K562 (cell line): ENCODE data around the gene DCXR. TPM values are rescaled to one million over a fixed set of nuclear protein-coding genes. Genes with fewer than 3 reads are reported as not detected.

Source experiments
- ESRRA ChIP-seq: fragments of 450-650 bp; IDR thresholded peaks from 2 replicates; pipeline ENCODE4 v1.6.1; 2014; ENCODE audit warnings: low read depth, mild to moderate bottlenecking, moderate library complexity, borderline replicate concordance
- HNRNPL ChIP-seq: fragments of 200-400 bp; formaldehyde crosslinking; IDR thresholded peaks from 2 replicates; pipeline ENCODE4 v1.6.1; 2017; ENCODE audit warnings: low read depth, mild to moderate bottlenecking, low read length
- JUN ChIP-seq, 2 experiments: sonication (generic) in 1 of 2; formaldehyde crosslinking in 1 of 2; IDR thresholded peaks; 2 replicates each; pipeline versions ENCODE4 v1.6.1 to v1.8.0; 2012 to 2022; ENCODE audit warnings: borderline replicate concordance in 2 of 2, mild to moderate bottlenecking in 2 of 2, improper control_type of control experiment in 1 of 2, low read depth in 1 of 2, low read length in 1 of 2, missing genetic modification reagents in 1 of 2
- PHB2 ChIP-seq: fragments of 450-650 bp; IDR thresholded peaks from 2 replicates; pipeline ENCODE4 v1.6.1; 2017; ENCODE audit warnings: low read depth
- SNRNP70 ChIP-seq: fragments of 200-400 bp; formaldehyde crosslinking; optimal IDR thresholded peaks from 2 replicates; pipeline ENCODE3; 2017; ENCODE audit warnings: low read depth, low read length
- ZBTB40 ChIP-seq, 2 experiments: fragments of 450-650 bp in 1 of 2; sonication (generic) in 1 of 2; formaldehyde crosslinking in 1 of 2; IDR thresholded peaks; 2 replicates each; pipeline versions ENCODE4 v1.7.1 to v1.9.0; 2016 to 2022; ENCODE audit warnings: inconsistent platforms in 1 of 2, mild to moderate bottlenecking in 1 of 2, missing genetic modification reagents in 1 of 2
- ZNF518B ChIP-seq: fragments of 250-450 bp; sonication (Bioruptor Pico); IDR thresholded peaks from 2 replicates; pipeline ENCODE4 v1.5.0; 2021; ENCODE audit warnings: mild to moderate bottlenecking, moderate library complexity
- polyA plus RNA-seq, 8 experiments: library from polyadenylated mRNA; depleted of rRNA in 4 of 8; stranded (reverse) in 5 of 8; unstranded in 3 of 8; fragments of >200 nt; fragmentation: Nextera tagmentation in 2 of 8; fragmentation: Illumina TruSeq in 1 of 8; extraction: Ambion mirVana in 2 of 8; extraction: Trizol in 1 of 8; gene quantifications; 2 replicates each; pipeline versions ENCODE4 v1.2.1 to v1.2.3, GENCODE V29; 2011 to 2014; ENCODE audit warnings: inconsistent platforms in 1 of 8, missing spikeins in 1 of 8
- total RNA-seq, 7 experiments: library from RNA; depleted of rRNA in 6 of 7; stranded (reverse); fragments of >200 nt in 6 of 7; fragmentation: Illumina TruSeq in 2 of 7; extraction: Trizol in 2 of 7; gene quantifications; 2 replicates each; pipeline versions ENCODE4 v1.2.1 to v1.2.3, GENCODE V29; 2011 to 2021; ENCODE audit warnings: low replicate concordance in 1 of 7

The DCXR gene
- total and polyA plus RNA-seq, 9 of the 15 experiments (the other 6 are each of a cell fraction or from before 2014, with no cell fraction given), result 21.3 to 274 (median 156) TPM

GRCh38 chr17:82022310-82022980, 15.1 kb downstream of the DCXR start, which contains the start of gene CENPX (continued):
- TF ChIP-seq ZBTB40 (IDR thresholded peaks at IDR 0.05) (peak; percentile 57; the same call in 1 of the 2 replicates), ZBTB40 (CRISPR knock-in tag; IDR thresholded peaks at IDR 0.05) (no peak), ESRRA (peak; percentile 48; the same call in 1 of the 2 replicates), PHB2 (no peak), HNRNPL (no peak), SNRNP70 (no peak), ZNF518B (CRISPR knock-in tag) (no peak), JUN (IDR thresholded peaks at IDR 0.05; ENCODE audit: borderline replicate concordance, low read depth, low read length) (no peak), JUN (CRISPR knock-in tag; IDR thresholded peaks at IDR 0.05; ENCODE audit: borderline replicate concordance) (no peak)
